CD4-positive, alpha-beta T cell treated with Interleukin-21 for 1 hour (primary cell): ENCODE results near the gene DGKG.

ENCODE experiments used
- DNase-seq: peaks from one replicate; pipeline ENCODE4 v3.0.0-alpha.2; 2020

The DGKG gene

DNA sequence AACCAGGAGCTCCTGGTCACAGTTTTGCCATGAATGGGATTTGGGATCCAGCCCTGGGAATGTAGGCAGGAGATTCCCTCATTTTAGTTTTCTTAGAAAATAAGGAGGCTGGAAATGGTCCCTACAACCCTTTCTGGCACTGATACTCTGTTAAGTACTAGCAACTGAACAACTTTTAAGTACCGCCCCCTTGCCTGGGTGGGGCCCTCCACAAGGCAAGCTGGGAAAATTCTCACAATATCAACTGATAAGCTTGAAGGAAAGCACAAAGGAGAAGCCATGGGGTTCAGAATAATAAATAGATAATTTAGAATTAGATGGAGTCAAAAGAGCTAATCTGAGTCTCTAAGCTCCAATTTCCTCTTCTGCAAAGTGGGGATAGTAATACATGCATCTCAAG, 4.2 kb upstream of the DGKG start:
- no peak for DNase-seq

DNA sequence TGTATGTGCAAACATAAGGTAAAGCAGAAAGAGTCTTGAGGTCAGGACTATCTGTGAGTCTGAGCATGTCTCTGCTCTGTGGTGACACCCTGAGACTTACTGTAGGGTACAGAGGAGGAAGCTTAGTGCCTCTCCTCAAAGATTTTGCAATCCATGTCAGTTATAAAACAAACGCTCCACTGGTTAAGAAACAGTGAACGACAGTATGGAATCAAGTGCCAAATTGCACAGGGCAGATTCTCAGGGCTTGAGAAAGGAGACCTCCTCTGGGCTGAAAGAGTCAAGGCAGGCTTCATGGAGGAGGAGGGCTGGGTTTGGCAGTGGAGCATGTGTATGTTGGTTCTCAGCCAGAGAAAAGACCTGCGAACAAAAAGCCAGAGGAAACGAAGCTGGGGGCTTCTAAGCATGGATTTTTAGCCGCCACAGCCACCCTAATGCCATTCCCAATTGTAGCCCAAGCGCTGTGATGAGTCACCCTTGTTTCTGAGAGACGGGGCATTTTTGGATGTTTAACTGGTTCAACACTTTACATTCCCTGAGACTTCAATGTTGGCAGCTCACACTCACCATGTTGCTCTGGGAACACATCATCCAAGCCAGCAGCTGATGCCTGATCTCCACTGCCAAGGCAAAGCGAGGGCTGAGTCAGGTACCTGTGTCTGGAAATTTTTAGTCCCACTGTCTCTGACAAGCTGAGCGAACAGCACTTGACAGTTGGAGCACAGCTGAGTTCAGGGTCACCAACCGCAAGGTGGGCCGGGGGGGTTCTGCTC, 3.4 kb upstream of the DGKG start:
- no peak for DNase-seq

DNA sequence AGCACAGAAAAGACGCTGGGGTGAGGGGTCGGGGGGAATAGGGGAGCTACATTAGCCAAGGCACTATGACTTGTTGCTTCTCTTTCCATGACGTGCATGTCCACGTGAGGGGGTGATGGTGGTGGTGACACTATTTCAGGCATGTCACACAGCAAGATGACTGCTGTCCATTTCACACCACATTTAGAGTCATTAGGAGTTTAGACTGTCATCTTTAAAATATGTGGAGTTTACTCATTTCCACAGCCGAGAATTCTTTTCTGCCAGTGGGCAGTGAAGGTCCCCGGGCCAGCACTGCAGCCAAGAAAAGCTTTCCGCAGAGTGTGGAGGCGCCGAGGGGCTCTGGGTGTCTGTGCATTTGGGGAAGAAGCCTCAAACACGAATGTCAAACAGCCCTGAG, 954 bp upstream of the DGKG start:
- DNase-seq: no peak

DNA sequence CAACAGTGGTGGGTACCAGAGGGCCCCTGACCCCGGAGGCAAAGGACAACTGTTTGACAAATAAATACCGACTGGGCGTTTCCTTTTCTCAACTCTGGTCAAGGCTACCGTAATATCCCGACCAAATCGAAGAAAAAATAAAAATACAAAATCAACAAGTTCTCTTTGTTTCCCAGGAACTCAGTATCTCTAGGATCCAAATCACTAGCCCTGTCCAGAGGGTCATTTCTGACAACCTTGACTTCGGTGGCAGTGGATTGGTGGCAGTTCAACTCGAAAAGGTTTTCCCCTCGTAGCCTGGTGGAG, 456 bp upstream of the DGKG start:
- no peak for DNase-seq

DNA sequence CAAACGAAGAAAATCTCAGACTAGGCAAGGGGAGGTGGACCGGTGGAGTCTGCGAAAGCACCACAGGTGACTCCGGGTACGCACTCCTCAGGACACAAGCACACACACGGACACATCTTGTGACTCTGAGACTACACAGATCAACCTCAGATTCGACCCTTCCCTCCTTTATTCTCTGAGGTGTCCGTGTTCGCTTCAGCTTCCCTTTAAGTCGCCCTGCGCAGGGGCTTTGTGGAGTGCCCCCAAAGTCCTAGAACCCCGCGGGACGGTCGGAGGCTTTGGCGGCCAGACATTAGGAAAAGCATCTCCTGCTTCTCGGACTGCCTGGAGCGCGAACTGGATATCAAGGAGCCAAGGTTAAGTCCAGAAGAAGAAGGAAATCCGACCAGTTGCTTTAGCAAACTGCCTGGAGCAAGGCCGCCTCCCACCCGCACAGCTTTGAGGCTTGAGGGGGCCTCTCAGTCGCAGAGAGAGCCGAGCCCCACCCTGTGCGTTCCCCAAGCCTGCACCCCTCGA, 730 bp downstream of the DGKG start:
- DNase-seq: no peak

DNA sequence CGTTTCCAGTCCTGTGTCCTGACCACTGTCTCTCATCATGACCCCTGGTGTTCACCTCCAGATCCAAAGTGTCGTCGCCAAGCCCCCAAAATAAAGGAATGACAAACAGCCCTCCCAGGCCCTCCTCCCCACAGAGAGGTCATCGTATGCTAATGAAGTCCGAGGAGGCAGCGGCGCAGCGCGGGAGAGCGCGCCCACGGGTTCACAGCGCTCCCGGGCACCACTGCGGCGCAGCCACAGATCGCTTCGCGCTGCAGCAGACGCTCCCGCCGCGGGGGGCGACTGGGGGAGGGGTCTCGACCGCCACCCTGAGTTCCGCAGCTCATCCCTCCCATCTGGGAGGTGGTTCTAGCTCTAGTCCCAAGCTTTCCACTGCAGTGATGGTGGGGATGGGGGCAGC, 1.3 kb downstream of the DGKG start:
- no peak for DNase-seq

DNA sequence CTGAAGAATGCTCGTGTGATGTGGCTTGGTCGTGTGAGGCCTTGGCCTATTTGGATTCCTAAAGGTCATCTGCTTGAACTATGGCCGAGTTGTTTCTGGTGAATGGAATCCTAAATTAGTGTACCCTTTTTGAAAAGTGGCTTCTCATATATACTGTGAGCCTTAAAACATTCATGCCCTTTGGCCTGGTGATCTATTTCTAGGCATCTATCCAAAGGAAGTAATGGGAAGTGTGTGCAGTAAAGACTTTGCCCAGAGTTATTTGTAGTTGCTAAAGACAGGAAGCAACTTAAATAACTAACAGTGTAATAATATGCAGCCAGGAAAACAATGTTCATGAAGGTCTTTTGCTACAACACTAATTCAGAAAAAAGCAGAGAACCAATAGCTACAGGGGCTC, 3.0 kb downstream of the DGKG start:
- DNase-seq: no peak

DNA sequence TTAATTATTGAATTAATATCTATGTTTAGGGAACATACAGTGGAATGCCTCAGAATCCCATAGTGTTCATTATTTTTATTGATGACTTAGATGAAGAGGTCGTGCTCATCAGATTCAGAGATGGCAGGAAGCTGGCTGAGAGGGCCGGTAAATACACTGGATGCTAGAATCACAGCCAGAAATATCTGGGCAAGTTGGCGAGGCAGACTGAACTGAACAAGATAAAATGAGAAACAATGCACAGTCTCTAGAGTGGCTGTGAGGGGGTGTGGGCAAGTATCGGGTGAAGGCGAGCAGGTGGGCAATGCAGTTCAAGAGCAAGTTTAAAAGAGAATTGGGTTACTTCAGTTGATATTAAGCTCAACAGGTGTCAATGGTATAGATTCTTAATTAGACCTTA, 5.9 kb downstream of the DGKG start:
- DNase-seq: no peak

DNA sequence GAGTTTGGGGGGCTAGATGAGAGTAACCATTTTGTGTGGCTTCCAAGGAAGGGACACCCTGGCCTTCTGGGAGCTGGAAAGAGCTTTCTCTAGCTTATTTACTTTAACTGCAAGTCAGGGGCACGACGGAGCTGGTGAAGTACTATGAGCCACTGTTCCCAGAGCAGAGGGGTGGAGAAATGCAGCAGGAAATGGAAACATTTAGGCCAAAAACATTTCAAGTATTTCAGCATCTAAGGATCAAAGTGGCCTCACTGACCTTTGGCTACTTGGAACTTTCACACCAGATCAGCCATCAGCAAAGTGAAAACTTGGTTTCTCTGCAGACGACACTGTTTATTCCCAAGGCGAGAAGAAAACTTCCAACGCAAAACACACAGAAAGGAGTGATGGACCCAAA, 7.9 kb downstream of the DGKG start:
- DNase-seq: no peak

DNA sequence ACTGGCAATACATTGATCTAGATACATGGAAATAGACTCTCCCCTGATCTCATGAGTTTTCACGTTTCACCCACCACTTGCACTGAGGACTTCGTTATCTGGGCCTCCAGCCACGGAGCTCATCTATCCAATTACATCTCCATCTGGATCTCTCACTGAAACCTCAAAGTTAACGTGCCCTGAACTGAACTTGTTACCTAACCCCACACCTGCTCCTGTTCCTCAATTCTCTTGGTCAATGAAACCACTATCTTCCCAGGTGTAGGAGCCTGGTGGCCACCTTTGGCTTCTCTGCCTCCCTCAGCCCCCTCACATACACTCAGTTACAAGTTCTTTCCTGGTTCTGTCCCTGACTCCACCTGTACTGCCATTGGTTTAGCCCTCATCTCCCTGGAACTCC, 9.7 kb downstream of the DGKG start:
- DNase-seq: no peak

DNA sequence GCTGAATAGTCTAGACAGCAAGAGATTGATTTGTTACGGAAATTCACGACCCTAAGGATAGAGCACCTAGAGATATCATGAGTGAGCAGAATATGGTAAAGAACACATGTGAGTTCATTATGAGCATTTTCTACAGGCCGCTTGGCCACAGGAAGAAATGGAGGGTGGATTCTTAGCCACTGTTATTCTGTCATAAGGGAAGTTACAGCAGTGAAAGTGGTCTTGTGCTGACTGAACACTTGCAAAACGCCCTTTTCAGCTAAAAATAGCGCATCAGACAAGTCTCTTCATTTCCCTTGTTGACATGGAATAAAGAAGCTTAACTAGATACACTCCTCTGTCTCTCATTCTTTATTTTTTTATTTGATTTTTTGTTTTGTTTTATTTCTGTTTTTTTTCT, 19.8 kb downstream of the DGKG start:
- no peak for DNase-seq

DNA sequence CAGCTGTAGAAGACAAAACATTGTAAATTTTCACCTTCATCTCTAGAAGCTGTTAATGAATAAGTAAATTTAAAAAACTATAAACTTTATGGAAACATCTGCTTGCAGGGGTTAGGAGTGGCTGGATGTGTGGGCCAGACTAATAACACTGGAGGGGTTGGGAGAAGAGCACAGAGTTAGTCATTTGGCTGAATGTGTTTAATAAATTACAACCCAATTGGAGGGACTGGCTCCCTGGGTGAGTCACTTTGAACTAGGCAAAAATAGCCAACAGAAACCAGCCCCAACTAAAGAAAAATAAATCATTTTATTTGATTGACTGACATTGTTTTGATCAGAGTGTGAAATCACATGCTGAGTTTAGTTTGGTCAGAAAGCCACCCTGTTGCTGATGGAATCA, 21.8 kb downstream of the DGKG start:
- DNase-seq: no peak

DNA sequence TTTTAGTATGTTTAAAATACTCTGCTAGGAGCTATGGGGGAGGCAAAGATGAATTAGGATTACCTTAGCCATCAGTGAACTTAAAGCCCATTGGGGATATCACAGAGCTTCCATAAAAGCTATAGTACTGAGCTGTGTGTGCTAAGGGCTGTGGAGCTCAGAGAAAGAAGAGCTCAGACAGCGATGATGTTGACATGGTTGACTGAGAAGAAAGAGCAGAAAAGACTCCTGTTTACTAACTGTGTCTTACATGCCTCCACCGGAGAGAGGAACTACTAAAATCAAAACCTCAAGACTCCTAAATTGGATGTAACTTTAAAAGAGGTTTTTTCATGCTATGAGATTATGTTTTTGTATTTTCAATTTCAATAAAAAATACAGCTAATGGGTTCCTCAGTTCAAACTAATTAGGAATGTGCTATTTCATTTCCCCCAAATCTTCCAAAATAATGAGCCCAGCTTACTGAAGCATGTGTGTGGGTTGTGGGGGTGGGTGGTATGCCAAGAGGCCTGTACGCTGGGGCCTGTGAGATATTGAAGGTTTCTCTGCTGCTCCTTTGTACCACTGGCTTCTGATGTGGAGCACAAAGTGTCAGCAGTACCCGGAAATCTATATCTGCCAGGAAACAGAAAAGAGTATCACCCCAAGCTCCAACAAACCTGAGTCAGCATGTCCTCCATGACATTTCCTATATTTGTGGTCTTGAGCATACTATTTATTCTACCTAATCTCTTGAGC, 22.7 kb downstream of the DGKG start:
- DNase-seq: no peak

DNA sequence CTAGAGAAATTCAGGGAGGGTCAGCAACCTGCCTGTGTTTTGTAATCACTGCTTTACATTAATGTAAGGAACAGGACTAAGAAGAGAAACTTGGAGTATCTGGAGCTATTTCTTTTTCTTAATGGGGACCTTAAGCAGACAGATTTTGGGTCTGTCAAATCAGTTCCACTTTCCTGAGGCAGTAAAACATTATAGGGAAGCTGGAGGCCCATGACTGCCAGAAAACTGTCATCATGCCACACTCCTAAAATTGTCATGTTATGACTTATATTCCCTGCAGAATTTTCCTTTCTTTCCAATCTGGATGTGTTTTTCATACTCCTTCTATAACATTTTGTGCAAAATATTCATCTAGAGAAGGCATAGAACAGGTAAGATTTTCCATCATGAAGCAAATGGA, 28.8 kb downstream of the DGKG start:
- no peak for DNase-seq

DNA sequence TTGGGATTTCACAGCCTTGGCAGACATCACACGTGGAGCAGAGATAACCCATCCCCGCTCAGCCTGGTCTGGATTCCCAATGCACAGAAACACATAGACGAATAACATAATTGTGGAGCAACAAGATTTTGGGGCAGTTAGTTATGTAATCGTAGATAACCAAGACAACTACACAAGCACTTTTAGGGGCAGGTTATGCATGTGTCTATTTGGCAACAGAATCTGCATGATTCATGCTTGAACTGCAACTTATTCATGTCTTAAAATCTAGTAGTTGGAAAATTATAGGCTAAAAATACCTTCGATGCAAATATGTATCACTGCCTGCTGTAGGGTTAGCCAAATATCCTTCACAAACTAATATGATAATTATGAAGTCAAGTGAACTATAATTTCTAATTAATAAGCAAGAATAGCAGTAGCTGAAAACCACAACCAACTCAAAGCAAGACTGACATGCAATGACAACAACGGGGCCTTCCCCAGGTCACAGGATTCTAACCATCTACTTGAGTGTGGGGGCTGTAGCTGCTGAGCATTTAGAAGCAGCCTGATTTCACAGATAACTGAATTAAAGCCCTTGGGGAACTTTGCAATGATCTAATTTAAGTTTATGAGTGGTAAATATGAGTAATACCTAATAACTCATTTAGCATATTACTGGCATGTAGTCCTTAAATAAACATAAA, 31.1 kb downstream of the DGKG start:
- no peak for DNase-seq

DNA sequence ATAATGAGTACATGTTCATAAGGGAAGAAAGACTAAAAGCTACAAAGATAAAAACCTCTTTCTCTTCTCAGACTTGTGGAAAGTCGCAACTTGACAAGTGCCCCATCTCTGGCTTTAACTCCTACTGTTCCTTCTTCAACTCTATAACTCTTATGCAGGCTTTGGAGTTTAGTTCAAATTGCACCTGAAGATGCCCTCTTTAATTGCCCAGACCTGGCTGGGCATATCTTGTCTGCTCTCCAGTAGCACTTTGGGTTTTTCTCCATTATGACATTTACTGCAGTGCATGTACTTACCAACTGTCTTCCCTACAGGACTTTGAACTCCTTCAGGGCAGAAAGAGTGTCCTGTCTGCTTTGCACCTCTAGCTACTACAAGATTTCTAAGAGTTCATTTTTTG, 32.4 kb downstream of the DGKG start:
- DNase-seq: no peak

DNA sequence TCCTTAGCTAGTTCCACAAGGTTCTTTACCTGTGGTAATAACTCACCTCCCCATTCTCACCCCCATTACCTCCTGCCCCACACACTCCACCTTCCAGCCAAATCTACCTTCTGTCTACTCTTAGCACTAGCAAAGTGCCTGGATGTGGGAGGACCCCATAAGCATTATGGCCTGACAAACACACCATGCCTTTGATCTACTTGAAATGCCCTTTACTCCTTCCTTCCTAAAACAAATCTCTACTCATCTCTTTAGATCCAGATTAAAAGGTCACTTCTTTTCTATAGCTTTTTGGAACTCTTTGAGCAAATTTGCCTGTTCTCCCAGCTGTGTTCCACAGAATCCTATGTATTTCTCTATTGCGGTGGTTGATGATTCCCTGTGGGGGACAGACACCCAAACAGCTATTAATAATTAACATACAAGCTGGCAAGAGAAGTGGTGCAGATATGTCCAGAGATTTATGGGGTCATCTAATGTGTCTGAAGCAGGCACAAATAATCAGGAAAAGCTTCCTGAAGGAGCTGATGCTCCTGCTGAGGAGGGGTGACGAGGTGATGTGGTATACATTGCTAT, 34.0 kb downstream of the DGKG start:
- no peak for DNase-seq

DNA sequence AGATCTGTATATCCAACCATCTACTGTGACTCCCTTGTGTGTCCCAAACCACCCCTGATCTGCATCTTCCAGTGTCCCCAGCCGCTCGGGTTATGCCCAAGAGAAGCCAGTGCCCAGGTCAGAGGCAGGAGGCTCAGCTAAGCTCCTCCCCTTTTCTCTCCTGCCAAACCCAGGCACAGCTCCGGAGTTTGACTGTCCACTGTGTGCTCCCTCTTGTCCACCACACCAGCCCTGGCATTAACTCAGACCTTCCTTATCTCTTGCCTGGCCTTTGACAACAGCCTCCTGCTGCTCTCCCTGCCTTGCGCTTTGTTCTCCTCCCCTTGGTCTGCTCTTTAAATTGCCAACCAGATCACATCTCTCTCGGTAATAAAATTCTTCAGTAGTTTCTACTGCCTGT, 39.3 kb downstream of the DGKG start:
- no peak for DNase-seq

DNA sequence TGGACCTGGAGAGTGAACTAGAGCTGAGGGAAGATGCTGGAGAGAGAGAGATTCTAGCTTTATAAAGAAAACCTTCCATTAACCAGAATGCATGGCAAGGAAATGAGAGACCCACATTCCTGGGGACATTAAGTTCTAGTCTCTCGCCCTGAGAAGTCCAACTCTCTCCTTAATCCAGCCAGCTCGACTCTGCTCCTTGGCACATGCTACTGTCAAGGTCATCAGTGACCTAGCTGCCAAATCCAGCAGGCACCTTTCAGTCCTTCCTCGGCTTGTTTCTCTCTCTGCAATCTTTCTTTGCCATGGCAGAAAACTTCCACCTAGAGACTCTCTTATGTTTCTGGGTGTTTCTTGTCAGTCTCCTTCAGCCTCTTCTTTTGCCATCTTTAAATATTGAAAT, 40.3 kb downstream of the DGKG start:
- DNase-seq: no peak

DNA sequence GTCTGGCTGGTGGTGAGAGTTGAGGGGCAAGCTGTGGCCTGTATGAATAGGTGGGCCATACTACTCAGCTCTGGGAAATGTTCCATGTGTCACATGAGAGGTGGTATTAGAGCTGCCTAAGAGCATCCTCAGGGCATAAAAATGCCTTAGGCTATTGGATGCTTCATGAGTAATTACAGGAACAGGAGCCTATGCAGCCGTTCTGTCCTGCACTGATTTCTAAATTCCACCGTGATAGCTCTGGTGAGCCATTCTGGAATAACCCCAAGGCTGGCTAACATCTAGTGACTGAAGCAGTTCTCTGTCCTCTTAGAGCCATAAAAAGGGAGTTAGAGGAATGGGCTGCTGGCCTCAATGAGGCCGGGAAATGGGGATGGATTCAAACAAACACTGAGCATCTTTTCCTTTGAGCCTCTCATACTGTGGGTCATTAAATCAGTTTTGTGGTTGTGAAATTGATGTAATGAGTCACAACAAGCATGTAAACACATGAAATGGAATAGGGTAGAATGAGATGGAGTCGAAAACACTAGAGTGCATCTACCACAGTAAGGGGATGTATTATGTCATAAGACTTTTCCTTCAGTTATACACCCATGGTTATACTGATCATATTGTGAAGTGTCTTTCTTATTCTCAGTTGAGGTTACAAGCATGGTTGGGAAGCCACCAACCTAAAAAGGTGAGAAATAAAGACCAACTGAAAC, 41.0 kb downstream of the DGKG start:
- no peak for DNase-seq

DNA sequence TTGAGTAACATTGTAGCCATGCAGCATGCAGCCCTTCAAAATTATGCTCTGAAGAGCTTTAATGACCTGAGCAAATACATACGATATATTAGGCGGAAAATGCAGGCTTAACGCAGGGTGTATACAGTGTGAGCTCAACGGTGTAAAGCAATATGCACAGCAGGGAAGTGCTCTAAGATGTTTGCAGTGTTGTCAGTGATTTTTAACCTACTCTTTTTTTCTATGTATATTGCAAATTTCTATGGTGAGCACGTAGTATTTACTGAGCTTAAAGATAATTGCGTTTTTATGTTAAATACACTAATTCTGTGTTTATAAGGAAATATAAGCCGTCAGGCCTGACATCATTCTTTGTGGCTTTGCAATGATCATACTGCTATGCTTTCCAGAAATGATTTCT, 42.1 kb downstream of the DGKG start:
- no peak for DNase-seq

DNA sequence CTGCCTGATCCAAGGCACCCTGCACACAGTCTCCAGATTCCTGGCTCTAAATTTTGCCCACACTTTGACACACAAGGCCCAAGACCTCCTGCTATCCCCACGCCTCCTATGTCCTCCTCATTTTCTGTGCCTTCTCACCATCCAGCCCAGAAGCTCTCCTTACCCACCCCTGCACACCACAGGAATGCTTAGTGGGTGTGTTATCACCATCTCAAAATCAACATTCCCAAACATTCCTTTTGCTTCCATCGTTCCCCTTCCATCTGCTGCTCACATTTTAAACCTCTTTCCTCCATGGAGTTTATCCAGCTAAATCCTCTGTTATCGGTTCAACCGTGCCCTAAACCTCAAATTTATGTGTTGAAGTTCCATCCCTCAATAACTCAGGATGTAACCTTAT, 43.9 kb downstream of the DGKG start:
- no peak for DNase-seq

DNA sequence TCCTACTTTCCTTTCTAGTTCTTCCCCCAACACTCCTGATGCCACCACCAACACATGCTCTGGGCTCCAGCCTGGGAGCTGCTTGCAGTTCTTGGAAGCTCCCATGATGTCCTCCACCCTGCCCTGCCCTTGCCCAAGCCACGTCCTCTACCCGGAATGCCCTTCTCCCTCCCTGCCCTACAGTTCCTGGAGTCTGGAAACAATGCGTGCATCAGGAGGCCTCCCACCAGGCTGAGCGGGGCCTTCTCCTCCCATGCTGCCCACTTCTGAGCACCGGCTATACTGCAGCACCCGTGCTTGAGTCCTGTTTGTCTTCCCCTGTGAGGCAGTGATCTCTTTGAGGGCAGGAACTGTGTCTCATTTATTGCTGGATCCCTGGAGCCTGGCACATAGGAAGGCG, 44.6 kb downstream of the DGKG start:
- no peak for DNase-seq
